Smooth muscle cell (in vitro differentiated cells): ENCODE measurements around the gene CIAPIN1. TPM values are rescaled to one million over a fixed set of nuclear protein-coding genes. Genes with fewer than 3 reads are reported as not detected.

Experiments used
- DNase-seq: peaks from one replicate; lab custom pipeline; 2025; ENCODE audit not compliant: unreplicated experiment; lab: John Stamatoyannopoulos, UW
- H2AFZ ChIP-seq: fragments of 200-600 bp; sonication (generic); 2 replicates; pipeline ENCODE4 v1.6.0; 2016; ENCODE audit warnings: antibody characterized with exemption, low read depth, mild to moderate bottlenecking
- H3F3A ChIP-seq: fragments of 200-600 bp; sonication (generic); 2 replicates; pipeline ENCODE4 v1.6.0; 2017; ENCODE audit warnings: antibody characterized with exemption, low read depth
- H3K27ac ChIP-seq: fragments of 200-600 bp; sonication (generic); 2 replicates; pipeline ENCODE4 v1.5.1; 2016; ENCODE audit warnings: low read depth, mild to moderate bottlenecking
- H3K27me3 ChIP-seq: fragments of 200-600 bp; sonication (generic); 2 replicates; pipeline ENCODE4 v1.6.1; 2016; ENCODE audit warnings: low read depth, mild to moderate bottlenecking
- H3K36me3 ChIP-seq: fragments of 200-600 bp; sonication (generic); 2 replicates; pipeline ENCODE4 v1.5.1; 2016; ENCODE audit warnings: low read depth
- H3K4me1 ChIP-seq: fragments of 200-600 bp; sonication (generic); 2 replicates; pipeline ENCODE4 v1.5.1; 2016; ENCODE audit warnings: low read depth
- H3K4me2 ChIP-seq: fragments of 200-600 bp; sonication (generic); 2 replicates; pipeline ENCODE4 v1.6.0; 2016; ENCODE audit warnings: mild to moderate bottlenecking
- H3K4me3 ChIP-seq: fragments of 200-600 bp; sonication (generic); 2 replicates; pipeline ENCODE4 v1.5.1; 2016; ENCODE audit warnings: mild to moderate bottlenecking
- H3K79me2 ChIP-seq: fragments of 200-600 bp; sonication (generic); 2 replicates; pipeline ENCODE4 v1.6.0; 2016; ENCODE audit warnings: low read depth, mild to moderate bottlenecking
- H3K9ac ChIP-seq: fragments of 200-600 bp; sonication (generic); 2 replicates; pipeline ENCODE4 v1.6.0; 2016; ENCODE audit warnings: low read depth
- H3K9me3 ChIP-seq: fragments of 200-600 bp; sonication (generic); replicated peaks from 2 replicates; pipeline ENCODE4 v1.5.1; 2016; ENCODE audit warnings: low read depth
- H4K20me1 ChIP-seq: fragments of 200-600 bp; sonication (generic); 2 replicates; pipeline ENCODE4 v1.6.0; 2016; ENCODE audit warnings: low read depth
- WGBS: methylation state at CpG from one replicate; pipeline ENCODE4 v1.1.7; 2016; ENCODE audit warnings: low lambda C conversion rate; 5-methylcytosine and 5-hydroxymethylcytosine counted together
- polyA plus RNA-seq: library from polyadenylated mRNA; unstranded; fragments of >200 nt; fragmentation: Nextera tagmentation; extraction: Ambion mirVana; gene quantifications from 2 replicates; pipeline ENCODE4 v1.2.1, GENCODE V29; 2016
- total RNA-seq: library from RNA; depleted of rRNA; stranded (reverse); fragments of >200 nt; gene quantifications from 2 replicates; pipeline ENCODE4 v1.2.3, GENCODE V29; 2014
- TF ChIP-seq, protein P1 (sequence below): fragments of 200-600 bp; sonication (generic); IDR thresholded peaks from 2 replicates; pipeline ENCODE4 v1.5.1; 2017; ENCODE audit warnings: borderline replicate concordance, mild to moderate bottlenecking, antibody characterized with exemption; ENCODE audit not compliant: insufficient read depth, poor library complexity, severe bottlenecking

The CIAPIN1 gene
- total and polyA plus RNA-seq, 2 experiments from 2014 or later = 36.6 to 58.1 TPM

DNA sequence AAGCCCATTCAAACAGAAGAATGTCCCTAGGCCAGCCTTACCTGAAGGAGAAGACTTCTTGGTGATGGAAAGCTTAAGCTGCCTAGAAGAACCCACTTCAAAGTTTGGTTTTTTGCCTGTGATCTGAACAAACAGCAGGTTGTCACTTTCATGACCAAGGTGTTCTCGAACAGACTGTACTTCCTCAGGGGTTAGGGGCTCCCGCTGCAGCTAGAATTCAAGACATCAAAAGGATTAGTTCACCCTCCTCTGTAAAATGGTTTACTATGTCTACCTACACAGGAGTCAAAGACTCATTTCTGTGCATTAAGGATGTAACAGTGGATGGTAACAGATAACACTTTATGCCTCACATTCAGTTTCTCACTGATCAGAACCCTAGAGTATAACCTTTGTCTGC is 13.2 kb downstream of the CIAPIN1 start:
- Histone ChIP-seq H3K4me2 (no peak overlapping the region), H4K20me1 (peaks cover 6% of the 10 kb centered on the region), H3K4me1 (no peaks in the 10 kb centered on the region), H3K4me3 (no peak overlapping the region), H3F3A (no peaks in the 10 kb centered on the region), H3K27me3 (no peaks in the 10 kb centered on the region), H3K36me3 (peaks cover 29% of the 10 kb centered on the region), H3K79me2 (no peaks in the 10 kb centered on the region), H3K9me3 (no peaks in the 10 kb centered on the region), H3K9ac (no peak overlapping the region), H2AFZ (no peak overlapping the region), H3K27ac (no peak overlapping the region)
- DNase-seq = no peak
- TF ChIP-seq, protein P1, sequence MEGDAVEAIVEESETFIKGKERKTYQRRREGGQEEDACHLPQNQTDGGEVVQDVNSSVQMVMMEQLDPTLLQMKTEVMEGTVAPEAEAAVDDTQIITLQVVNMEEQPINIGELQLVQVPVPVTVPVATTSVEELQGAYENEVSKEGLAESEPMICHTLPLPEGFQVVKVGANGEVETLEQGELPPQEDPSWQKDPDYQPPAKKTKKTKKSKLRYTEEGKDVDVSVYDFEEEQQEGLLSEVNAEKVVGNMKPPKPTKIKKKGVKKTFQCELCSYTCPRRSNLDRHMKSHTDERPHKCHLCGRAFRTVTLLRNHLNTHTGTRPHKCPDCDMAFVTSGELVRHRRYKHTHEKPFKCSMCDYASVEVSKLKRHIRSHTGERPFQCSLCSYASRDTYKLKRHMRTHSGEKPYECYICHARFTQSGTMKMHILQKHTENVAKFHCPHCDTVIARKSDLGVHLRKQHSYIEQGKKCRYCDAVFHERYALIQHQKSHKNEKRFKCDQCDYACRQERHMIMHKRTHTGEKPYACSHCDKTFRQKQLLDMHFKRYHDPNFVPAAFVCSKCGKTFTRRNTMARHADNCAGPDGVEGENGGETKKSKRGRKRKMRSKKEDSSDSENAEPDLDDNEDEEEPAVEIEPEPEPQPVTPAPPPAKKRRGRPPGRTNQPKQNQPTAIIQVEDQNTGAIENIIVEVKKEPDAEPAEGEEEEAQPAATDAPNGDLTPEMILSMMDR = no peak
- 97% methylated on average over 2 of the region's 2 CpGs for WGBS

- Histone ChIP-seq H3K4me1 (no peaks in the 10 kb centered on the region), H3F3A (no peaks in the 10 kb centered on the region), H3K4me3 (no peak overlapping the region), H3K9ac (no peak overlapping the region), H3K79me2 (no peaks in the 10 kb centered on the region), H3K27me3 (no peaks in the 10 kb centered on the region), H3K27ac (no peak overlapping the region), H4K20me1 (peaks cover 5% of the 10 kb centered on the region), H3K4me2 (no peak overlapping the region), H3K36me3 (peaks cover 29% of the 10 kb centered on the region), H2AFZ (no peak overlapping the region), H3K9me3 (no peaks in the 10 kb centered on the region)
- 92% methylated on average over 3 of the region's 3 CpGs for WGBS
- DNase-seq = no peak
- TF ChIP-seq, protein P1 = no peak
Observed at GRCh38 chr16:57432989-57433388, 14.2 kb downstream of the CIAPIN1 start.

GRCh38 chr16:57432505-57432904 is 14.7 kb downstream of the CIAPIN1 start:
- Histone ChIP-seq H3F3A (no peaks in the 10 kb centered on the region), H2AFZ (no peak overlapping the region), H3K9ac (no peak overlapping the region), H3K27me3 (no peaks in the 10 kb centered on the region), H3K36me3 (peaks cover 32% of the 10 kb centered on the region), H3K9me3 (no peaks in the 10 kb centered on the region), H3K27ac (no peak overlapping the region), H4K20me1 (no peaks in the 10 kb centered on the region), H3K4me1 (no peaks in the 10 kb centered on the region), H3K4me3 (no peak overlapping the region), H3K4me2 (no peak overlapping the region), H3K79me2 (no peaks in the 10 kb centered on the region)
- WGBS = 95% methylated on average over 2 of the region's 2 CpGs
- TF ChIP-seq, protein P1 = no peak
- no peak for DNase-seq

GRCh38 chr16:57430955-57431354 is 16.2 kb downstream of the CIAPIN1 start:
- H3K36me3 ChIP-seq = peaks cover 32% of the 10 kb centered on the region
- no peak for DNase-seq

More at GRCh38 chr16:57430955-57431354, 16.2 kb downstream of the CIAPIN1 start:
- H3K9ac ChIP-seq = no peak overlapping the region
- WGBS = 95% methylated on average over 5 of the region's 5 CpGs
- TF ChIP-seq, protein P1 = no peak
- H3F3A ChIP-seq = no peaks in the 10 kb centered on the region
- H4K20me1 ChIP-seq = no peaks in the 10 kb centered on the region
- H3K4me1 ChIP-seq = no peaks in the 10 kb centered on the region
- H3K4me3 ChIP-seq = no peak overlapping the region
- H2AFZ ChIP-seq = no peak overlapping the region
- no peaks in the 10 kb centered on the region for H3K27me3 ChIP-seq
- no peaks in the 10 kb centered on the region for H3K79me2 ChIP-seq
- H3K4me2 ChIP-seq = no peak overlapping the region
- H3K27ac ChIP-seq = no peak overlapping the region
- H3K9me3 ChIP-seq = no peaks in the 10 kb centered on the region
